Stomach smooth muscle (tissue), 2 donors: ENCODE results near the gene SH3RF1.

Experiments used
- H3K27ac ChIP-seq: one replicate; pipeline ENCODE4 v1.7.0; 2013; ENCODE audit warnings: mild to moderate bottlenecking, low read length, inconsistent platforms
- H3K27me3 ChIP-seq, 2 donors: one replicate each; pipeline ENCODE4 v1.7.0; 2013; ENCODE audit warnings: low read length in 2 of 2; ENCODE audit not compliant: insufficient read depth in 2 of 2, control insufficient read depth in 1 of 2
- H3K36me3 ChIP-seq, 2 donors: one replicate each; pipeline ENCODE4 v1.7.0; 2013; ENCODE audit warnings: low read length in 2 of 2; ENCODE audit not compliant: control insufficient read depth in 2 of 2, insufficient read depth in 2 of 2
- H3K4me1 ChIP-seq: one replicate; pipeline ENCODE4 v1.7.0; 2013; ENCODE audit warnings: low read length; ENCODE audit not compliant: control insufficient read depth, insufficient read depth
- H3K4me3 ChIP-seq, 2 donors: one replicate each; pipeline ENCODE4 v1.7.0; 2013; ENCODE audit warnings: low read length in 2 of 2
- H3K9ac ChIP-seq, 2 donors: one replicate each; pipeline ENCODE4 v1.7.0; 2013; ENCODE audit warnings: low read length in 2 of 2, mild to moderate bottlenecking in 1 of 2
- H3K9me3 ChIP-seq, 2 donors: one replicate each; pipeline ENCODE4 v1.7.0; 2013; ENCODE audit warnings: low read length in 2 of 2; ENCODE audit not compliant: control insufficient read depth in 2 of 2
- donor health status: healthy.
- donor health status: Pancreatic carcinoma.

Gene SH3RF1

GRCh38 chr4:169051761-169052593 is 218.8 kb downstream of the SH3RF1 start:
- Histone ChIP-seq H3K9ac (no peak overlapping the region), H3K9me3 (no peaks in the 10 kb centered on the region), H3K4me1 (no peaks in the 10 kb centered on the region), H3K27me3 (no peaks in the 10 kb centered on the region), H3K4me3 (no peak overlapping the region), H3K27ac (no peak overlapping the region), H3K36me3 (no peaks in the 10 kb centered on the region)

- H3K27ac ChIP-seq: no peak overlapping the region
These were observed 219.6 kb downstream of the SH3RF1 start for GRCh38 chr4:169050881-169051760.

GRCh38 chr4:169050284-169050683 is 220.5 kb downstream of the SH3RF1 start:
- no peaks in the 10 kb centered on the region for H3K36me3 ChIP-seq
- no peak overlapping the region for H3K4me3 ChIP-seq
- H3K27ac ChIP-seq: no peak overlapping the region
- H3K4me1 ChIP-seq: no peaks in the 10 kb centered on the region
- no peak overlapping the region for H3K9ac ChIP-seq
- no peaks in the 10 kb centered on the region for H3K9me3 ChIP-seq
- H3K27me3 ChIP-seq: no peaks in the 10 kb centered on the region

More at GRCh38 chr4:169050881-169051760, 219.6 kb downstream of the SH3RF1 start:
- H3K9me3 ChIP-seq: no peaks in the 10 kb centered on the region
- H3K9ac ChIP-seq: no peak overlapping the region
- no peaks in the 10 kb centered on the region for H3K27me3 ChIP-seq
- no peaks in the 10 kb centered on the region for H3K4me1 ChIP-seq
- no peaks in the 10 kb centered on the region for H3K36me3 ChIP-seq
- H3K4me3 ChIP-seq: no peak overlapping the region

GRCh38 chr4:169048868-169049414 is 221.8 kb downstream of the SH3RF1 start:
- Histone ChIP-seq H3K27me3 (no peaks in the 10 kb centered on the region), H3K27ac (no peak overlapping the region), H3K4me3 (no peak overlapping the region), H3K9ac (no peak overlapping the region), H3K4me1 (no peaks in the 10 kb centered on the region), H3K36me3 (no peaks in the 10 kb centered on the region), H3K9me3 (no peaks in the 10 kb centered on the region)

- H3K36me3 ChIP-seq: no peaks in the 10 kb centered on the region
- H3K27me3 ChIP-seq: no peaks in the 10 kb centered on the region
- no peak overlapping the region for H3K4me3 ChIP-seq
- no peaks in the 10 kb centered on the region for H3K4me1 ChIP-seq
- no peaks in the 10 kb centered on the region for H3K9me3 ChIP-seq
- H3K9ac ChIP-seq: no peak overlapping the region
- H3K27ac ChIP-seq: no peak overlapping the region
These were observed 222.8 kb downstream of the SH3RF1 start for GRCh38 chr4:169047956-169048355.

- no peaks in the 10 kb centered on the region for H3K27me3 ChIP-seq
- H3K9me3 ChIP-seq: no peaks in the 10 kb centered on the region
- H3K9ac ChIP-seq: no peak overlapping the region
- H3K4me3 ChIP-seq: no peak overlapping the region
- H3K27ac ChIP-seq: no peak overlapping the region
- no peaks in the 10 kb centered on the region for H3K36me3 ChIP-seq
- no peaks in the 10 kb centered on the region for H3K4me1 ChIP-seq
These were observed 224.7 kb downstream of the SH3RF1 start for GRCh38 chr4:169045862-169046584.

GRCh38 chr4:169044714-169045447 is 225.9 kb downstream of the SH3RF1 start:
- Histone ChIP-seq H3K27me3 (no peaks in the 10 kb centered on the region), H3K36me3 (no peaks in the 10 kb centered on the region), H3K9me3 (no peaks in the 10 kb centered on the region), H3K27ac (no peak overlapping the region), H3K4me3 (no peak overlapping the region), H3K9ac (no peak overlapping the region), H3K4me1 (no peaks in the 10 kb centered on the region)
